OCI-LY7 (cell line): ENCODE results near the gene SLC6A18. TPM values are rescaled to one million over a fixed set of nuclear protein-coding genes. Genes with fewer than 3 reads are reported as not detected.
A peak's percentile ranks its signal among the peaks of the same experiment; 100 is the strongest.

Source experiments
- BruUV-seq: library from RNA; stranded (reverse); fragments of 400-500 nt; replicated peaks from 2 replicates; lab custom pipeline; 2021; lab: Mats Ljungman, UMichigan
- CTCF ChIA-PET: fragments of 300-600 bp; sonication (Branson Sonifier 250); formaldehyde crosslinking; loops from one replicate; lab custom pipeline; 2022; ENCODE audit warnings: antibody characterized with exemption; ENCODE audit not compliant: unreplicated experiment; lab: Charles Lee
- POLR2A ChIA-PET: fragments of 300-600 bp; sonication (Branson Sonifier 250); formaldehyde crosslinking; loops from one replicate; lab custom pipeline; 2022; ENCODE audit warnings: antibody characterized with exemption; lab: Charles Lee
- DNase-seq: peaks from one replicate; pipeline ENCODE4 v3.0.0-alpha.2; 2015; ENCODE audit warnings: low spot score
- H2AFZ ChIP-seq: fragments of 200-600 bp; sonication (generic), shearing (Covaris generic); 2 replicates; pipeline ENCODE4 v1.6.1; 2014; ENCODE audit warnings: mild to moderate bottlenecking, antibody characterized with exemption, low read length, moderate library complexity
- H3K27ac ChIP-seq: fragments of 200-600 bp; sonication (generic); 2 replicates; pipeline ENCODE4 v1.5.1; 2014; ENCODE audit warnings: mixed run types, low read depth, mild to moderate bottlenecking, moderate library complexity, low read length, inconsistent platforms; ENCODE audit not compliant: poor library complexity, severe bottlenecking
- H3K36me3 ChIP-seq: fragments of 200-600 bp; sonication (generic); 2 replicates; pipeline ENCODE4 v1.6.1; 2014; ENCODE audit warnings: mild to moderate bottlenecking, antibody characterized with exemption, low read length, moderate library complexity, mixed read lengths; ENCODE audit not compliant: insufficient read depth
- H3K4me1 ChIP-seq: fragments of 200-600 bp; sonication (generic); 2 replicates; pipeline ENCODE4 v1.5.1; 2014; ENCODE audit warnings: mild to moderate bottlenecking, low read length; ENCODE audit not compliant: insufficient read depth, poor library complexity, severe bottlenecking
- H3K4me2 ChIP-seq: fragments of 200-600 bp; sonication (generic); 2 replicates; pipeline ENCODE4 v1.6.1; 2014; ENCODE audit warnings: mild to moderate bottlenecking, low read length
- H3K4me3 ChIP-seq: fragments of 200-600 bp; sonication (generic); 2 replicates; pipeline ENCODE4 v1.5.1; 2014; ENCODE audit warnings: mild to moderate bottlenecking, low read depth, low read length; ENCODE audit not compliant: poor library complexity, severe bottlenecking
- H3K79me2 ChIP-seq: fragments of 200-600 bp; sonication (generic); 2 replicates; pipeline ENCODE4 v1.6.1; 2016; ENCODE audit warnings: low read depth, mild to moderate bottlenecking, low read length, moderate library complexity, mixed read lengths; ENCODE audit not compliant: insufficient read depth
- H3K9me2 ChIP-seq: fragments of 200-600 bp; sonication (generic); 2 replicates; pipeline ENCODE4 v1.6.1; 2016; ENCODE audit warnings: mild to moderate bottlenecking, low read length, mixed read lengths; ENCODE audit not compliant: insufficient read depth
- H3K9me3 ChIP-seq: fragments of 200-600 bp; sonication (generic); 2 replicates; pipeline ENCODE4 v1.6.1; 2014; ENCODE audit warnings: mild to moderate bottlenecking, mixed run types, low read length, mixed read lengths
- H4K20me1 ChIP-seq: fragments of 200-600 bp; sonication (generic); 2 replicates; pipeline ENCODE4 v1.6.1; 2014; ENCODE audit warnings: mild to moderate bottlenecking, antibody characterized with exemption, low read length, moderate library complexity, mixed read lengths; ENCODE audit not compliant: insufficient read depth
- CTCF ChIP-seq: fragments of 200-600 bp; sonication (generic); conservative IDR thresholded peaks from 2 replicates; pipeline ENCODE4 v1.5.1; 2014; ENCODE audit warnings: mild to moderate bottlenecking, antibody characterized with exemption, low read length, moderate library complexity, mixed read lengths
- EZH2phosphoT487 ChIP-seq: fragments of 200-600 bp; sonication (generic); IDR thresholded peaks from 2 replicates; pipeline ENCODE4 v1.6.1; 2018; ENCODE audit warnings: low read depth, borderline replicate concordance, mild to moderate bottlenecking, mixed run types, antibody characterized with exemption, low read length, moderate library complexity, mixed read lengths
- intact Hi-C: fragments of 100-400 bp; cut with micrococcal nuclease; formaldehyde crosslinking; loops from one replicate; pipeline ENCODE4 v1.10.0; 2022; ENCODE audit not compliant: unreplicated experiment
- total RNA-seq, 2 experiments: library from RNA; depleted of rRNA in 1 of 2; stranded (reverse); fragments of >200 nt in 1 of 2; shearing (Covaris generic) in 1 of 2; gene quantifications; 2 replicates each; pipeline ENCODE4 v1.2.3, GENCODE V29; 2014 to 2022

SLC6A18 gene
- total RNA-seq, 2 experiments from 2014 or later = not detected

- intact Hi-C loops = no loop called here
- Histone ChIP-seq H3K4me3 (no peak overlapping the region), H3K36me3 (peaks cover 56% of the 10 kb centered on the region), H2AFZ (no peak overlapping the region), H3K9me3 (no peaks in the 10 kb centered on the region), H3K4me1 (peaks cover 19% of the 10 kb centered on the region), H4K20me1 (no peaks in the 10 kb centered on the region; the same call in 1 of the 2 replicates), H3K4me2 (no peak overlapping the region), H3K79me2 (no peaks in the 10 kb centered on the region), H3K27ac (peak overlapping the region; percentile 54), H3K9me2 (no peaks in the 10 kb centered on the region)
- POLR2A ChIA-PET = no interaction called here
- TF ChIP-seq CTCF (no peak), EZH2phosphoT487 (no peak)
- no peak for DNase-seq
- CTCF ChIA-PET = interaction anchor here (0.6 kb wide), 1 partner anchor 92 kb away, joined by 7 read pairs; no protein-coding TSS in a partner anchor
- BruUV-seq = no TSS peak
These were observed 24.4 kb downstream of the SLC6A18 start for GRCh38 chr5:1249366-1250280.

- DNase-seq = no peak
- no peak overlapping the region for H3K4me3 ChIP-seq
- peaks cover 27% of the 10 kb centered on the region for H3K4me1 ChIP-seq
- no peaks in the 10 kb centered on the region for H3K9me2 ChIP-seq
- H3K9me3 ChIP-seq = no peaks in the 10 kb centered on the region
- intact Hi-C loops = no loop called here
- H3K36me3 ChIP-seq = peaks cover 78% of the 10 kb centered on the region
- CTCF ChIA-PET = no interaction called here
- TF ChIP-seq EZH2phosphoT487 = no peak
- TF ChIP-seq CTCF = no peak
- no peak overlapping the region for H2AFZ ChIP-seq
- no peak overlapping the region for H3K27ac ChIP-seq
- no peak overlapping the region for H3K4me2 ChIP-seq
- H3K79me2 ChIP-seq = no peaks in the 10 kb centered on the region
- BruUV-seq = no TSS peak
- H4K20me1 ChIP-seq = no peaks in the 10 kb centered on the region; the same call in 1 of the 2 replicates
- POLR2A ChIA-PET = no interaction called here
These were observed 26.7 kb downstream of the SLC6A18 start for GRCh38 chr5:1251678-1252580.
